ENCODE data around the gene SPOCK1. TPM values are rescaled to one million over a fixed set of nuclear protein-coding genes. Genes with fewer than 3 reads are reported as not detected.

Gene SPOCK1
- total and polyA plus RNA-seq, 2 experiments from 2014 or later = 8.2 to 10.5 TPM

- TF ChIP-seq NANOG (IDR thresholded peaks at IDR 0.05; ENCODE audit: borderline replicate concordance) (no peak), ZNF114 (CRISPR knock-in tag; IDR thresholded peaks at IDR 0.05) (no peak), CREB1 (CRISPR knock-in tag; IDR thresholded peaks at IDR 0.05; ENCODE audit: low read depth) (no peak), STAT1 (IDR thresholded peaks at IDR 0.05; ENCODE audit: unreplicated experiment) (no peak)
These were observed 21.1 kb downstream of the SPOCK1 start (continued) for GRCh38 chr5:137478043-137478442.

GRCh38 chr5:137470921-137471220 is 28.3 kb downstream of the SPOCK1 start:
- Histone ChIP-seq H3K9me2 (ENCODE audit: insufficient read depth) (no peaks in the 10 kb centered on the region), H4K20me1 (replicated peaks; ENCODE audit: insufficient read depth) (no peaks in the 10 kb centered on the region), H3K79me2 (replicated peaks; ENCODE audit: insufficient read depth) (no peaks in the 10 kb centered on the region), H3K4me2 (no peak overlapping the region), H3K4me3 (no peak overlapping the region), H3F3A (replicated peaks; ENCODE audit: low read depth) (no peaks in the 10 kb centered on the region), H3K27me3 (ENCODE audit: insufficient read depth) (no peaks in the 10 kb centered on the region), H3K4me1 (ENCODE audit: insufficient read depth) (no peaks in the 10 kb centered on the region), H2AFZ (no peak overlapping the region), H3K36me3 (ENCODE audit: insufficient read depth) (no peaks in the 10 kb centered on the region), H3K27ac (ENCODE audit: low read depth) (no peak overlapping the region)
- TF ChIP-seq EZH2 (IDR thresholded peaks at IDR 0.05; ENCODE audit: low read depth, unreplicated experiment) = no peak
- TF ChIP-seq POLR2AphosphoS5 (IDR thresholded peaks at IDR 0.05; ENCODE audit: low read depth) = no peak
- no peak for TF ChIP-seq REST (IDR thresholded peaks at IDR 0.05; ENCODE audit: unreplicated experiment)
- no peak for TF ChIP-seq ETS1 (IDR thresholded peaks at IDR 0.05)
- no peak for TF ChIP-seq ZNF114 (CRISPR knock-in tag; IDR thresholded peaks at IDR 0.05)
- no peak for TF ChIP-seq JUNB (IDR thresholded peaks at IDR 0.05; ENCODE audit: unreplicated experiment)
- no peak for TF ChIP-seq STAT1 (IDR thresholded peaks at IDR 0.05; ENCODE audit: unreplicated experiment)
- no peak for TF ChIP-seq ZNF462 (CRISPR knock-in tag; IDR thresholded peaks at IDR 0.05)
- no peak for TF ChIP-seq CREB1 (CRISPR knock-in tag; IDR thresholded peaks at IDR 0.05; ENCODE audit: low read depth)
- no peak for TF ChIP-seq ZNF331 (CRISPR knock-in tag; IDR thresholded peaks at IDR 0.05; ENCODE audit: low read depth)
- TF ChIP-seq EZH2phosphoT487 (IDR thresholded peaks at IDR 0.05; ENCODE audit: unreplicated experiment) = no peak
- TF ChIP-seq CTCF (conservative IDR thresholded peaks at IDR 0.05; ENCODE audit: low read depth in 2 of 2) = no peak
- no peak for TF ChIP-seq NANOG (IDR thresholded peaks at IDR 0.05; ENCODE audit: borderline replicate concordance)
- no peak for DNase-seq (ENCODE audit: low spot score)
- no peaks in the 10 kb centered on the region for H3K9me3 Mint-ChIP-seq
- H3K36me3 Mint-ChIP-seq (ENCODE audit: low read depth) = no peaks in the 10 kb centered on the region
- peaks cover 6% of the 10 kb centered on the region for H3K27me3 Mint-ChIP-seq (ENCODE audit: insufficient read depth, low read depth, poor library complexity)
- no peak overlapping the region for H3K27ac Mint-ChIP-seq
- no peaks in the 10 kb centered on the region for H3K4me1 Mint-ChIP-seq
- ATAC-seq = no peak
- no peak overlapping the region for H3K4me3 Mint-ChIP-seq

Measured in GM23338 (cell line).